Gastroesophageal sphincter (tissue), 4 donors: ENCODE results near the gene MMP20. TPM values are rescaled to one million over a fixed set of nuclear protein-coding genes. Genes with fewer than 3 reads are reported as not detected.

Experiments
- ATAC-seq: fragments of 150-250 bp; one replicate; pipeline ENCODE4 v1.9.1; 2016; ENCODE audit warnings: mild to moderate bottlenecking, moderate library complexity
- H3K27ac ChIP-seq, 4 donors: fragments of 200-600 bp; sonication (generic) in 3 of 4; 1 replicate in 3 of 4; 2 replicates in 1 of 4; pipeline ENCODE4 v1.5.1; 2016 to 2019
- H3K27me3 ChIP-seq: fragments of 200-600 bp; sonication (generic); one replicate; pipeline ENCODE4 v1.5.1; 2019
- H3K36me3 ChIP-seq, 2 donors: fragments of 200-600 bp; sonication (generic); one replicate each; pipeline ENCODE4 v1.5.1; 2019; ENCODE audit warnings: control low read depth in 1 of 2
- H3K4me1 ChIP-seq, 3 donors: fragments of 200-600 bp; sonication (generic); 1 replicate in 2 of 3; 2 replicates in 1 of 3; pipeline ENCODE4 v1.5.1; 2016 to 2019; ENCODE audit warnings: control low read depth in 2 of 3
- H3K4me3 ChIP-seq, 2 donors: fragments of 200-600 bp; sonication (generic); one replicate each; pipeline ENCODE4 v1.5.1; 2019; ENCODE audit warnings: mild to moderate bottlenecking in 1 of 2, moderate library complexity in 1 of 2
- H3K9me3 ChIP-seq, 3 donors: fragments of 200-600 bp; sonication (generic); one replicate each; pipeline ENCODE4 v1.5.1; 2017 to 2019; ENCODE audit warnings: control low read depth in 2 of 3
- CTCF ChIP-seq, 4 experiments: fragments of 200-600 bp in 2 of 4; fragments of 450-650 bp in 2 of 4; sonication (generic) in 1 of 4; IDR thresholded peaks; one replicate each; pipeline ENCODE4 v1.5.1; 2017 to 2019; ENCODE audit warnings: antibody characterized with exemption in 4 of 4, mild to moderate bottlenecking in 2 of 4, moderate library complexity in 2 of 4
- EP300 ChIP-seq: sonication (generic); formaldehyde crosslinking; IDR thresholded peaks from one replicate; pipeline ENCODE4 v1.6.1; 2017; ENCODE audit warnings: antibody characterized with exemption, mild to moderate bottlenecking
- POLR2A ChIP-seq, 2 donors: fragments of 450-650 bp; IDR thresholded peaks; one replicate each; pipeline ENCODE4 v1.6.1; 2017; ENCODE audit warnings: antibody characterized with exemption in 2 of 2, mild to moderate bottlenecking in 2 of 2, moderate library complexity in 1 of 2
- POLR2AphosphoS5 ChIP-seq: sonication (generic); formaldehyde crosslinking; IDR thresholded peaks from one replicate; pipeline ENCODE4 v1.6.1; 2017; ENCODE audit warnings: antibody characterized with exemption
- WGBS, 2 donors: methylation state at CpG; one replicate each; pipeline ENCODE4 v1.1.5; 2018; ENCODE audit warnings: low coverage in 1 of 2; 5-methylcytosine and 5-hydroxymethylcytosine counted together
- total RNA-seq, 4 donors: library from RNA; depleted of rRNA; stranded (reverse); fragments of >200 nt; gene quantifications; one replicate each; pipeline ENCODE4 v1.1.0, GENCODE V29; 2016

The MMP20 gene
- not detected for total RNA-seq

GRCh38 chr11:102625177-102625576 is at the start of gene MMP20:
Gene MMP20 (minus strand): TSS chr11:102625332. CDS start chr11:102625319, 13 bp downstream.
- Histone ChIP-seq H3K27me3 (peaks cover 4% of the 10 kb centered on the region), H3K27ac (no peak within 1 kb of the TSS), H3K9me3 (no peaks in the 10 kb centered on the region), H3K4me1 (no peaks in the 10 kb centered on the region), H3K4me3 (no peak within 1 kb of the TSS), H3K36me3 (no peaks in the 10 kb centered on the region)
- WGBS, 2 donors, result 100% methylated on average over 1 of the region's 5 CpGs; no CpG with 5 or more reads in 1 of the 2 donors
- TF ChIP-seq POLR2A (IDR thresholded peaks at IDR 0.05) (no peak), POLR2AphosphoS5 (no peak), CTCF (IDR thresholded peaks at IDR 0.05) (no peak), EP300 (no peak)
- no peak for ATAC-seq

- TF ChIP-seq POLR2A (IDR thresholded peaks at IDR 0.05), result no peak
- no peak for TF ChIP-seq POLR2AphosphoS5
- TF ChIP-seq CTCF (IDR thresholded peaks at IDR 0.05), result no peak
- no peak for TF ChIP-seq EP300
- ATAC-seq, result no peak
- Histone ChIP-seq H3K36me3 (no peaks in the 10 kb centered on the region), H3K4me1 (no peaks in the 10 kb centered on the region), H3K27me3 (no peaks in the 10 kb centered on the region), H3K27ac (no peak overlapping the region), H3K9me3 (no peaks in the 10 kb centered on the region), H3K4me3 (no peak overlapping the region)
- 65 to 84% methylated on average over 2 to 3 of the region's 3 CpGs for WGBS, 2 donors
Observed at GRCh38 chr11:102669664-102670063, 44.5 kb upstream of the MMP20 start.

- 3 to 15% methylated on average over 4 of the region's 4 CpGs for WGBS, 2 donors
- no peak for ATAC-seq
- H3K27me3 ChIP-seq, result no peaks in the 10 kb centered on the region
- TF ChIP-seq POLR2A (IDR thresholded peaks at IDR 0.05) (no peak), CTCF (IDR thresholded peaks at IDR 0.05) (peak; percentile 57 to 77 (median 71))
- H3K27ac ChIP-seq, result no peak overlapping the region
- H3K4me3 ChIP-seq, result no peak overlapping the region
- H3K36me3 ChIP-seq, result no peaks in the 10 kb centered on the region
- no peaks in the 10 kb centered on the region for H3K4me1 ChIP-seq
- no peaks in the 10 kb centered on the region for H3K9me3 ChIP-seq
Observed at GRCh38 chr11:102666331-102666957, 41.3 kb upstream of the MMP20 start.

- no peaks in the 10 kb centered on the region for H3K27me3 ChIP-seq
- no peak overlapping the region for H3K27ac ChIP-seq
- H3K36me3 ChIP-seq, result no peaks in the 10 kb centered on the region
- H3K4me1 ChIP-seq, result no peaks in the 10 kb centered on the region
- no peaks in the 10 kb centered on the region for H3K9me3 ChIP-seq
- TF ChIP-seq POLR2A (IDR thresholded peaks at IDR 0.05), result no peak
- no peak for TF ChIP-seq EP300
- TF ChIP-seq CTCF (IDR thresholded peaks at IDR 0.05), result no peak
- no peak for TF ChIP-seq POLR2AphosphoS5
- no peak for ATAC-seq
- no peak overlapping the region for H3K4me3 ChIP-seq
- WGBS, 2 donors, result 79 to 91% methylated on average over 7 to 11 of the region's 13 CpGs
Observed at GRCh38 chr11:102664001-102664752, 39.0 kb upstream of the MMP20 start.

- no peak for ATAC-seq
- no peaks in the 10 kb centered on the region for H3K9me3 ChIP-seq
- no peaks in the 10 kb centered on the region for H3K4me1 ChIP-seq
- H3K27me3 ChIP-seq, result no peaks in the 10 kb centered on the region
- TF ChIP-seq POLR2AphosphoS5 (no peak), CTCF (IDR thresholded peaks at IDR 0.05) (no peak), POLR2A (IDR thresholded peaks at IDR 0.05) (no peak), EP300 (no peak)
- H3K4me3 ChIP-seq, result no peak overlapping the region
- H3K36me3 ChIP-seq, result no peaks in the 10 kb centered on the region
- no peak overlapping the region for H3K27ac ChIP-seq
Observed at GRCh38 chr11:102662607-102663006, 37.5 kb upstream of the MMP20 start.
